K562 (cell line): ENCODE results near the gene UBL5. TPM values are rescaled to one million over a fixed set of nuclear protein-coding genes. Genes with fewer than 3 reads are reported as not detected.

Experiments used
- ATAC-seq: fragments of 200-7000 bp; cut with Tn5 transposase; 3 replicates; pipeline ENCODE4 v1.9.1; 2020; ENCODE audit warnings: moderate library complexity
- BruUV-seq: library from RNA; stranded (reverse); fragments of 400-500 nt; replicated peaks from 2 replicates; lab custom pipeline; 2021; lab: Mats Ljungman, UMichigan
- CTCF ChIA-PET: fragments of 300-600 bp; formaldehyde crosslinking; extraction: SDS; loops from one replicate; lab custom pipeline; 2021; ENCODE audit warnings: low intra/inter-chr PET ratio; lab: Yijun Ruan, JAX
- POLR2A ChIA-PET: fragments of 300-600, 350-650 bp; sonication (Branson Sonifier 250); formaldehyde crosslinking; extraction: SDS; loops from one replicate; lab custom pipeline; 2021; ENCODE audit warnings: antibody characterized with exemption, inconsistent platforms; lab: Yijun Ruan, JAX
- DNase-seq, 4 experiments: peaks; one replicate each; pipeline versions ENCODE4 v3.0.0 to v3.0.0-alpha.2; 2011 to 2018; ENCODE audit warnings: low spot score in 3 of 4, mixed read lengths in 3 of 4; ENCODE audit errors: extremely low read depth in 1 of 4
- FAIRE-seq: peaks from 2 replicates; lab custom pipeline; 2011; peaks lifted over from hg19 to GRCh38; lab: Jason Lieb, UNC
- H2AFZ ChIP-seq: 2 replicates; pipeline ENCODE4 v1.6.0; 2011; ENCODE audit warnings: low read depth, low read length, control low read depth, inconsistent platforms
- H3K27ac ChIP-seq: fragments of 200-600 bp; 3 replicates; pipeline ENCODE4 v1.8.0; 2011; ENCODE audit warnings: low read depth, mild to moderate bottlenecking, control low read depth, inconsistent platforms, low read length, moderate library complexity, mixed read lengths; ENCODE audit errors: extremely low read depth
- H3K27me3 ChIP-seq, 2 experiments: fragments of 300-600 bp in 1 of 2; 2 replicates in 1 of 2; 3 replicates in 1 of 2; pipeline versions ENCODE4 v1.6.0 to v1.8.0; 2011; ENCODE audit warnings: inconsistent platforms in 2 of 2, low read length in 2 of 2, mild to moderate bottlenecking in 1 of 2, mixed read lengths in 1 of 2, moderate library complexity in 1 of 2; ENCODE audit not compliant: control insufficient read depth in 2 of 2, insufficient read depth in 2 of 2
- H3K36me3 ChIP-seq: fragments of 300-600 bp; 3 replicates; pipeline ENCODE4 v1.8.0; 2011; ENCODE audit warnings: mild to moderate bottlenecking, low read length, inconsistent platforms; ENCODE audit not compliant: control insufficient read depth, insufficient read depth
- H3K4me1 ChIP-seq, 2 experiments: fragments of 200-600 bp in 1 of 2; replicated peaks in 1 of 2; 2 replicates in 1 of 2; 3 replicates in 1 of 2; pipeline versions ENCODE4 v1.5.1 to v1.8.0; 2011; ENCODE audit warnings: inconsistent platforms in 2 of 2, low read length in 2 of 2, mild to moderate bottlenecking in 1 of 2, mixed read lengths in 1 of 2, moderate library complexity in 1 of 2; ENCODE audit not compliant: control insufficient read depth in 2 of 2, insufficient read depth in 2 of 2
- H3K4me2 ChIP-seq: 2 replicates; pipeline ENCODE4 v1.6.1; 2011; ENCODE audit warnings: low read length, control low read depth, inconsistent platforms, mixed read lengths; ENCODE audit not compliant: insufficient read depth
- H3K4me3 ChIP-seq: fragments of 200-600 bp; sonication (generic), shearing (Covaris generic); 2 replicates; pipeline ENCODE4 v1.5.1; 2016; ENCODE audit warnings: control low read depth, inconsistent platforms
- H3K79me2 ChIP-seq: fragments of 200-600 bp; 3 replicates; pipeline ENCODE4 v1.8.0; 2011; ENCODE audit warnings: low read length, inconsistent platforms; ENCODE audit not compliant: control insufficient read depth, insufficient read depth
- H3K9ac ChIP-seq, 2 experiments: 2 replicates each; pipeline versions ENCODE4 v1.6.0 to v1.6.1; 2011; ENCODE audit warnings: low read depth in 2 of 2, low read length in 2 of 2, control low read depth in 1 of 2, inconsistent platforms in 1 of 2, mild to moderate bottlenecking in 1 of 2, mixed read lengths in 1 of 2; ENCODE audit not compliant: insufficient read depth in 1 of 2
- H3K9me1 ChIP-seq: one replicate; pipeline ENCODE4 v1.6.0; 2011; ENCODE audit warnings: inconsistent platforms, mild to moderate bottlenecking, low read length, moderate library complexity; ENCODE audit not compliant: control insufficient read depth, insufficient read depth
- H3K9me3 ChIP-seq: replicated peaks from 2 replicates; pipeline ENCODE4 v1.5.1; 2011; ENCODE audit warnings: low read depth, low read length, inconsistent platforms; ENCODE audit not compliant: control insufficient read depth, insufficient read depth
- H4K20me1 ChIP-seq: replicated peaks from 2 replicates; pipeline ENCODE4 v1.6.1; 2011; ENCODE audit warnings: low read length, inconsistent platforms, mixed read lengths; ENCODE audit not compliant: control insufficient read depth, insufficient read depth
- ARID1B ChIP-seq: fragments of 450-650 bp; IDR thresholded peaks from 2 replicates; pipeline ENCODE4 v1.6.1; 2016; ENCODE audit warnings: antibody characterized with exemption, mild to moderate bottlenecking, inconsistent platforms
- BHLHE40 ChIP-seq: IDR thresholded peaks from 2 replicates; pipeline ENCODE4 v1.6.1; 2011; ENCODE audit warnings: low read length, improper control_type of control experiment
- EP300 ChIP-seq: IDR thresholded peaks from 2 replicates; pipeline ENCODE4 v1.6.1; 2012; ENCODE audit warnings: low read length, improper control_type of control experiment
- ETV5 ChIP-seq: sonication (generic); formaldehyde crosslinking; IDR thresholded peaks from 2 replicates; pipeline ENCODE4 v1.4.0; 2020; ENCODE audit warnings: low read depth, mild to moderate bottlenecking, missing genetic modification reagents
- HDAC1 ChIP-seq, 2 experiments: fragments of 450-650 bp; IDR thresholded peaks; 2 replicates each; pipeline ENCODE4 v1.6.1; 2016 to 2017; ENCODE audit warnings: inconsistent platforms in 1 of 2, mild to moderate bottlenecking in 1 of 2, moderate library complexity in 1 of 2
- HDAC3 ChIP-seq: fragments of 450-650 bp; IDR thresholded peaks from 2 replicates; pipeline ENCODE4 v1.6.1; 2018; ENCODE audit warnings: borderline replicate concordance, mild to moderate bottlenecking, moderate library complexity; ENCODE audit not compliant: partially characterized antibody
- KDM5B ChIP-seq: fragments of 200-600 bp; sonication (generic); IDR thresholded peaks from 2 replicates; pipeline ENCODE4 v1.6.1; 2012; ENCODE audit warnings: low read depth, mild to moderate bottlenecking, moderate library complexity, low read length, control low read depth, inconsistent platforms; ENCODE audit not compliant: insufficient replicate concordance
- MTA2 ChIP-seq: fragments of 450-650 bp; IDR thresholded peaks from 2 replicates; pipeline ENCODE4 v1.6.1; 2016; ENCODE audit warnings: low read depth
- NR1H2 ChIP-seq: sonication (generic); formaldehyde crosslinking; IDR thresholded peaks from 2 replicates; pipeline ENCODE4 v1.4.0; 2020; ENCODE audit warnings: mild to moderate bottlenecking, missing genetic modification reagents
- PHB ChIP-seq: fragments of 250-450 bp; sonication (Bioruptor Pico); IDR thresholded peaks from 2 replicates; pipeline ENCODE4 v1.5.0; 2021
- POLR2G ChIP-seq: fragments of 200-400 bp; formaldehyde crosslinking; IDR thresholded peaks from 2 replicates; pipeline ENCODE4 v1.6.1; 2017; ENCODE audit warnings: low read depth, mild to moderate bottlenecking, antibody characterized with exemption, low read length, moderate library complexity
- RBBP5 ChIP-seq: fragments of 200-600 bp; sonication (generic); IDR thresholded peaks from 2 replicates; pipeline ENCODE4 v1.6.1; 2012; ENCODE audit warnings: borderline replicate concordance, mild to moderate bottlenecking, low read length, control low read depth, inconsistent platforms; ENCODE audit not compliant: insufficient read depth, poor library complexity, severe bottlenecking
- RBFOX2 ChIP-seq: fragments of 200-400 bp; formaldehyde crosslinking; IDR thresholded peaks from 2 replicates; pipeline ENCODE4 v1.6.1; 2017; ENCODE audit warnings: low read depth, mild to moderate bottlenecking, low read length, moderate library complexity
- ZKSCAN1 ChIP-seq: fragments of 150-350 bp; IDR thresholded peaks from 2 replicates; pipeline ENCODE4 v1.6.1; 2016; ENCODE audit warnings: low read depth, low read length
- ZNF695 ChIP-seq: fragments of 450-650 bp; formaldehyde crosslinking; IDR thresholded peaks from 2 replicates; pipeline ENCODE4 v1.4.0; 2020; ENCODE audit warnings: mild to moderate bottlenecking, moderate library complexity
- WGBS: fragments of 100-300 bp; shearing (Covaris generic); methylation state at CpG from one replicate; pipeline ENCODE4 v1.1.6; 2016; ENCODE audit warnings: low coverage, mixed read lengths; ENCODE audit not compliant: insufficient coverage; ENCODE audit errors: missing lambda C conversion rate; 5-methylcytosine and 5-hydroxymethylcytosine counted together
- in situ Hi-C: fragments of 300-500 bp; cut with MboI; formaldehyde crosslinking; loops from 4 replicates; pipeline ENCODE4 v1.15.0; 2018; ENCODE audit warnings: inconsistent platforms, mixed read lengths
- intact Hi-C: fragments of 100-400 bp; cut with micrococcal nuclease; formaldehyde crosslinking; loops from 2 replicates; pipeline ENCODE4 v1.14.2; 2022
- polyA plus RNA-seq, 8 experiments: library from polyadenylated mRNA; depleted of rRNA in 4 of 8; stranded (reverse) in 5 of 8; unstranded in 3 of 8; fragments of >200 nt; fragmentation: Nextera tagmentation in 2 of 8; fragmentation: Illumina TruSeq in 1 of 8; extraction: Ambion mirVana in 2 of 8; extraction: Trizol in 1 of 8; gene quantifications; 2 replicates each; pipeline versions ENCODE4 v1.2.1 to v1.2.3, GENCODE V29; 2011 to 2014; ENCODE audit warnings: inconsistent platforms in 1 of 8, missing spikeins in 1 of 8
- total RNA-seq, 7 experiments: library from RNA; depleted of rRNA in 6 of 7; stranded (reverse); fragments of >200 nt in 6 of 7; fragmentation: Illumina TruSeq in 2 of 7; extraction: Trizol in 2 of 7; gene quantifications; 2 replicates each; pipeline versions ENCODE4 v1.2.1 to v1.2.3, GENCODE V29; 2011 to 2021; ENCODE audit warnings: low replicate concordance in 1 of 7
- TF ChIP-seq, protein P1 (sequence below): fragments of 250-450 bp; sonication (Bioruptor Pico); IDR thresholded peaks from 2 replicates; pipeline ENCODE4 v1.5.0; 2020; ENCODE audit warnings: mild to moderate bottlenecking, borderline replicate concordance

The UBL5 gene
- total and polyA plus RNA-seq, 9 of the 15 experiments (the other 6 are each of a cell fraction or from before 2014, with no cell fraction given), result 410 to 1,266 (median 613) TPM

DNA sequence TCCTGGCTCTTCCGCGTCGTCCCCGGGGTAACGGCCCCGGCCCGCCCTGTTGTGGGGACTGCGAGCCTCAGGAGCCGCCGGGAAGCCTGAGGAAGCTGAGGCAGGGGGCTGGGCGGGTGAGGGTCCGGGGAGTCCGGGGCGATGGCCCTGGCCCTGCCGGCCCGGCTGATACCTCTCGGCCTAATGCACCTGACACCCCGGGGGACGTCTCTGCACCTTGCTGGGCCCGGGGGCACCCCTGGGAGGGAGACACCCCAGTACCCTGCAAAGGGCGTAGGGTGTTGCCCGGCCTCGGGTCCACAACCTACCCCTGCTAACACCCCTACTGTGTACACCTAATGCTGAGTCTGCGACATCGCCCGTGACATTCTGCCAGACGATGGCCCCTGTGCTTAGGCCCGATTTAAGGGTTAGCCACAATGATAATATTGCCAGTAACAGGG is 7.8 kb downstream of the UBL5 start:
- peak overlapping the region; percentile 97 for H3K4me2 ChIP-seq
- H3K9me3 ChIP-seq, result no peaks in the 10 kb centered on the region
- H4K20me1 ChIP-seq, result no peaks in the 10 kb centered on the region
- DNase-seq, result peak in 1 of 4 experiments; percentile 17
- in situ Hi-C loops, result no loop called here
- peak overlapping the region; percentile 41; the same call in 2 of the 3 replicates for H3K27ac ChIP-seq
- intact Hi-C loops, result no loop called here
- peak overlapping the region; percentile 96 for H3K4me3 ChIP-seq
- peak overlapping the region; percentile 79 for H2AFZ ChIP-seq
- peaks cover 34% of the 10 kb centered on the region; the same call in 2 of the 3 replicates for H3K36me3 ChIP-seq
- TF ChIP-seq HDAC1 (IDR thresholded peaks at IDR 0.05) (peak in 1 of 2 experiments; percentile 42; a peak in 1 of 4 replicates), MTA2 (no peak), PHB (CRISPR knock-in tag) (0 out of 2 replicates have a peak, but pooled peaks have one; percentile 36), ARID1B (no peak), KDM5B (peak; percentile 14), ZNF695 (CRISPR knock-in tag) (no peak), BHLHE40 (no peak), ZKSCAN1 (peak; percentile 46; the same call in 1 of the 2 replicates), HDAC3 (no peak), EP300 (no peak), NR1H2 (0 out of 2 replicates have a peak, but pooled peaks have one; percentile 34), RBBP5 (peak; percentile 48), POLR2G (peak; percentile 19), ETV5 (no peak), RBFOX2 (peak; percentile 57)
- TF ChIP-seq, protein P1, sequence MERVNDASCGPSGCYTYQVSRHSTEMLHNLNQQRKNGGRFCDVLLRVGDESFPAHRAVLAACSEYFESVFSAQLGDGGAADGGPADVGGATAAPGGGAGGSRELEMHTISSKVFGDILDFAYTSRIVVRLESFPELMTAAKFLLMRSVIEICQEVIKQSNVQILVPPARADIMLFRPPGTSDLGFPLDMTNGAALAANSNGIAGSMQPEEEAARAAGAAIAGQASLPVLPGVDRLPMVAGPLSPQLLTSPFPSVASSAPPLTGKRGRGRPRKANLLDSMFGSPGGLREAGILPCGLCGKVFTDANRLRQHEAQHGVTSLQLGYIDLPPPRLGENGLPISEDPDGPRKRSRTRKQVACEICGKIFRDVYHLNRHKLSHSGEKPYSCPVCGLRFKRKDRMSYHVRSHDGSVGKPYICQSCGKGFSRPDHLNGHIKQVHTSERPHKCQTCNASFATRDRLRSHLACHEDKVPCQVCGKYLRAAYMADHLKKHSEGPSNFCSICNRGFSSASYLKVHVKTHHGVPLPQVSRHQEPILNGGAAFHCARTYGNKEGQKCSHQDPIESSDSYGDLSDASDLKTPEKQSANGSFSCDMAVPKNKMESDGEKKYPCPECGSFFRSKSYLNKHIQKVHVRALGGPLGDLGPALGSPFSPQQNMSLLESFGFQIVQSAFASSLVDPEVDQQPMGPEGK (CRISPR knock-in tag), result no peak
- H3K27me3 ChIP-seq, result no peaks in the 10 kb centered on the region
- FAIRE-seq, result no peak
- peak overlapping the region; percentile 75 to 93 for H3K9ac ChIP-seq
- ATAC-seq, result peak; percentile 27
- TSS peak; percentile 38 for BruUV-seq
- no peaks in the 10 kb centered on the region for H3K9me1 ChIP-seq
- H3K4me1 ChIP-seq, result peaks cover 8 to 17% of the 10 kb centered on the region in 2 experiments; a peak in 3 of 5 replicates
- POLR2A ChIA-PET, result interaction anchor here (0.9 kb wide), 1 partner anchor 9 kb away, joined by 3 read pairs; no protein-coding TSS in a partner anchor
- 3% methylated on average over 19 of the region's 28 CpGs for WGBS
- H3K79me2 ChIP-seq, result peaks cover 18% of the 10 kb centered on the region
- CTCF ChIA-PET, result no interaction called here
